NCI-H1694 (cell line): Measurements from ENCODE around the gene WIF1.

Experiments used
- DNase-seq: peaks from one replicate; lab custom pipeline; 2025; lab: John Stamatoyannopoulos, UW

WIF1 gene

GRCh38 chr12:65022421-65022820 is 98.7 kb downstream of the WIF1 start:
- no peak for DNase-seq

GRCh38 chr12:65019696-65020234 is 101.3 kb downstream of the WIF1 start:
- no peak for DNase-seq

- no peak for DNase-seq
Measured at GRCh38 chr12:65016881-65017650, 104.0 kb downstream of the WIF1 start.

GRCh38 chr12:65015850-65016249 is 105.3 kb downstream of the WIF1 start:
- DNase-seq, result no peak

GRCh38 chr12:65014504-65015271 is 106.4 kb downstream of the WIF1 start:
- no peak for DNase-seq

GRCh38 chr12:65010437-65010836 is 110.7 kb downstream of the WIF1 start:
- no peak for DNase-seq

GRCh38 chr12:65005716-65006115 is 115.4 kb downstream of the WIF1 start:
- DNase-seq, result no peak

GRCh38 chr12:65004270-65004669 is 116.8 kb downstream of the WIF1 start:
- no peak for DNase-seq
